ENCODE results near the gene CYTIP. TPM values are rescaled to one million over a fixed set of nuclear protein-coding genes. Genes with fewer than 3 reads are reported as not detected.

Gene CYTIP
- total RNA-seq, 1 experiment from 2014 or later: 0.19 TPM

DNA sequence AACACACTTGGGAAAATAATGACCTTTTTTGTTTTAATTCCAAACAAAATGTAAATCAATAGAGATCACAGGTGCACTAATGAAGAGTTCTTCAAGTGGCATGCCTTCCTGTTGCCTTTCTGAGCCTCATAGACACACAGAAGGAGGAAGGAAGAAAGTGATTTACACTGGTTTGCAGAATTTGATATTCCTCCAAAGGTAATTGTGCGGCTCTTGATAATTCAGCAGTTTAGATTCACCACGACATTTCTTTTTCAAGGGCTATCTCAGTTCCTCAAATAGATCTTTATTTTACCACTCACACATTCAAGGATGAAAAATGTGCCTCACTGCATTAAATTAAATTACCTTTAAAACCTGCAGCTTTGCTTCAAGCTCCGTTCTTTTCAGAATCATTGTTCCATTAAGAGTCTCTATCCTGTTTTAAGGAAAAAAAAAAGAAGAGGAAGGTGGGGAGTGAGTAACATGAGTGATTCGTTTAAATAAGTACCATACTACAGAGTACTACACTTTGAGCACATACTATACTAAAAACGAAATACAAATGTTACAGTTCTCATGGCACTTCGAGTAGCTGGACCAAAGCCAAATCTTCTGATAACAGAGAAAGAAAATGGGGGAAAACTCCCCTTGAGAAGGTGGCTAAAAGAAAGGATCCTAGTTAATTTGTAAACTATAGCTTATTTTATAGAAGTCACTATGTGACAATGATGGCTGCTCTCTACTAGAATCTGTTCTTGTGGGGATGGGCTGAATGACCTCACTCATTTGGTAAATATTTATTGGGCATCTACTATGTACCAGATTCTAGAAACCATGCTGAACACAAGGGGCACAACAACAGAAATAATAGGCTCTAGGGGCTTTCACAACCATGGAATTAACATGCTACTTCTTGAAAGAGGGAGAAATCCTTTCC lies 16.6 kb downstream of the CYTIP start:
- ChIA-PET CTCF (interaction anchor here (0.7 kb wide), 1 partner anchor 12 kb away, joined by 3 read pairs; no protein-coding TSS in a partner anchor), POLR2A (no interaction called here)
- Mint-ChIP-seq H3K4me1 (ENCODE audit: insufficient read depth, unreplicated experiment) (no peaks in the 10 kb centered on the region), H3K27ac (ENCODE audit: low read depth, unreplicated experiment) (no peak overlapping the region), H3K9me3 (ENCODE audit: unreplicated experiment) (no peaks in the 10 kb centered on the region), H3K27me3 (ENCODE audit: insufficient read depth, unreplicated experiment) (no peaks in the 10 kb centered on the region), H3K36me3 (ENCODE audit: insufficient read depth, unreplicated experiment) (no peaks in the 10 kb centered on the region), H3K4me3 (ENCODE audit: unreplicated experiment) (no peak overlapping the region)
- intact Hi-C loops (cut with micrococcal nuclease): no loop called here
- TF ChIP-seq, protein P1, sequence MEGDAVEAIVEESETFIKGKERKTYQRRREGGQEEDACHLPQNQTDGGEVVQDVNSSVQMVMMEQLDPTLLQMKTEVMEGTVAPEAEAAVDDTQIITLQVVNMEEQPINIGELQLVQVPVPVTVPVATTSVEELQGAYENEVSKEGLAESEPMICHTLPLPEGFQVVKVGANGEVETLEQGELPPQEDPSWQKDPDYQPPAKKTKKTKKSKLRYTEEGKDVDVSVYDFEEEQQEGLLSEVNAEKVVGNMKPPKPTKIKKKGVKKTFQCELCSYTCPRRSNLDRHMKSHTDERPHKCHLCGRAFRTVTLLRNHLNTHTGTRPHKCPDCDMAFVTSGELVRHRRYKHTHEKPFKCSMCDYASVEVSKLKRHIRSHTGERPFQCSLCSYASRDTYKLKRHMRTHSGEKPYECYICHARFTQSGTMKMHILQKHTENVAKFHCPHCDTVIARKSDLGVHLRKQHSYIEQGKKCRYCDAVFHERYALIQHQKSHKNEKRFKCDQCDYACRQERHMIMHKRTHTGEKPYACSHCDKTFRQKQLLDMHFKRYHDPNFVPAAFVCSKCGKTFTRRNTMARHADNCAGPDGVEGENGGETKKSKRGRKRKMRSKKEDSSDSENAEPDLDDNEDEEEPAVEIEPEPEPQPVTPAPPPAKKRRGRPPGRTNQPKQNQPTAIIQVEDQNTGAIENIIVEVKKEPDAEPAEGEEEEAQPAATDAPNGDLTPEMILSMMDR (IDR thresholded peaks at IDR 0.05; ENCODE audit: unreplicated experiment): no peak
- no peak for DNase-seq (ENCODE audit: unreplicated experiment)
- no TSS peak for BruUV-seq (replicated peaks)

DNA sequence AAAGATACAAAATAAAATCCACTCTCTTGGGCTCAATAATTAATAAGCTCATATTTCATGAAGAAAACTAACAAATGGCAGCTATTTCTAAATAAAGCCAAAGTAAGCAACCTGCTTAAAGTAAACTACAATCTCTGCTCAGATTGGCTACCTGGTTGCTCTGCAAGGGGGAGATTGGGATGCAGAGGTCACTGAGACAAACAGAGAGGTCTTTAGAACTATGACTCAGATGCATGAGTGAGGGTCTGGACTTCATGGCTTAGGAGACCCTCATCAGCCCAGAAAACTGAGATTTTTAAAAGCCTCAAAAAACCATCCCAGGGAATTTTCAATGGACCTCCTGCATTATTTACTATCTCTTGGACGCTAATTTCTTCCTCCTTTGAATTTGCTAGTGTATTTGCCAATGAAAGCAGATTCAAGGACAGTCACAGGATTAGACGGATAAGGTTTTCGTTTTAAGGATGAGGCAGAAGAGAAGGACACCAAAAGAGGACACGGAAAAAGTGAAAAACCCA lies 17.4 kb downstream of the CYTIP start:
- Mint-ChIP-seq H3K27me3 (ENCODE audit: insufficient read depth, unreplicated experiment) (no peaks in the 10 kb centered on the region), H3K9me3 (ENCODE audit: unreplicated experiment) (no peaks in the 10 kb centered on the region), H3K4me1 (ENCODE audit: insufficient read depth, unreplicated experiment) (no peaks in the 10 kb centered on the region), H3K36me3 (ENCODE audit: insufficient read depth, unreplicated experiment) (no peaks in the 10 kb centered on the region), H3K27ac (ENCODE audit: low read depth, unreplicated experiment) (no peak overlapping the region), H3K4me3 (ENCODE audit: unreplicated experiment) (no peak overlapping the region)
- DNase-seq (ENCODE audit: unreplicated experiment): no peak
- intact Hi-C loops (cut with micrococcal nuclease): no loop called here
- TF ChIP-seq, protein P1 (IDR thresholded peaks at IDR 0.05; ENCODE audit: unreplicated experiment): no peak
- no TSS peak for BruUV-seq (replicated peaks)
- ChIA-PET POLR2A (no interaction called here), CTCF (interaction anchor here (1.0 kb wide), 1 partner anchor 90 kb away, joined by 3 read pairs; no protein-coding TSS in a partner anchor)

DNA sequence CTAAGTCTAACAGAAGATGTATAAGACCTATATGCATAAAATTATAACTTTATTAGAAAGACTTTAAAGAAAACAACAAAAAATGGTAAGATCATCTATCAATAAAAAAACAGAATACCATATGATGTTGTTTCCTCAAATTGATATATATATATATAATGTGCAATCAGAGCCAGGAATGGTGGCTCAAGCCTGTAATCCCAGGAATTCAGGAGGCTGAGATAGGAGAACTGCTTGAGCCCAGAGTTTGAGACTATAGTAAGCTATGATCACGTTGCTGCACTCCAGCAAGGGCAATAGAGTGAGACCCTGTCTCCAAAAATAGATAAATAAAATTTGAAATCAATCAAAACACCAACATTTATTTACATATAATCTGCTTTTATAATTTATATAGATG lies 19.5 kb downstream of the CYTIP start:
- no TSS peak for BruUV-seq (replicated peaks)
- POLR2A ChIA-PET: no interaction called here
- intact Hi-C loops (cut with micrococcal nuclease): no loop called here

DNA sequence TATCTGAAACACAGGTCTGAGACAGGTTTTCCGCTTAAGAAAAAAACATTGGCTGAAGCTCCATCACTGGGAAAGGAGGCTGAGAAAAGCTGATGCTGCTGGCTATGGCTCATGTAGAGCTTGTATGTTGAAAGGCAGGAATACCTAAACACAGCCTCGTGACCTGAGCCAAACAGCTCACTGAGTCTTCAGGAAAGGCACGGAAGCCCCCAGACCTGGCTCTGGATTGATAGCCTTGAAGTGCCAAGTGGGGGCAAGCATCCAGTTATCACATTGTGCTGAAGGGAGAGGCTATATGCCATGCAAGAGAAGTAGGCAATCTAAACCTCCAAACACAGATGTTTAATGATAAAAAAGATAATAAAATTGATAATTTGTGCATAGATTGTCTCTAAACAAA lies 21.9 kb downstream of the CYTIP start:
- TF ChIP-seq, protein P1 (IDR thresholded peaks at IDR 0.05; ENCODE audit: unreplicated experiment): no peak
- BruUV-seq (replicated peaks): no TSS peak
- Mint-ChIP-seq H3K9me3 (ENCODE audit: unreplicated experiment) (no peaks in the 10 kb centered on the region), H3K4me3 (ENCODE audit: unreplicated experiment) (no peak overlapping the region), H3K4me1 (ENCODE audit: insufficient read depth, unreplicated experiment) (no peaks in the 10 kb centered on the region), H3K36me3 (ENCODE audit: insufficient read depth, unreplicated experiment) (no peaks in the 10 kb centered on the region), H3K27ac (ENCODE audit: low read depth, unreplicated experiment) (no peak overlapping the region), H3K27me3 (ENCODE audit: insufficient read depth, unreplicated experiment) (no peaks in the 10 kb centered on the region)
- ChIA-PET POLR2A (no interaction called here), CTCF (interaction anchor here (0.8 to 1.1 kb wide), 2 partner anchors 13 to 35 kb away, joined by 3 read pairs; no protein-coding TSS in a partner anchor)
- DNase-seq (ENCODE audit: unreplicated experiment): no peak
- intact Hi-C loops (cut with micrococcal nuclease): no loop called here

More for the DNA sequence above, 19.5 kb downstream of the CYTIP start:
- no peak for DNase-seq (ENCODE audit: unreplicated experiment)
- no peak overlapping the region for H3K27ac Mint-ChIP-seq (ENCODE audit: low read depth, unreplicated experiment)
- CTCF ChIA-PET: no interaction called here
- TF ChIP-seq, protein P1 (IDR thresholded peaks at IDR 0.05; ENCODE audit: unreplicated experiment): no peak
- H3K27me3 Mint-ChIP-seq (ENCODE audit: insufficient read depth, unreplicated experiment): no peaks in the 10 kb centered on the region
- no peak overlapping the region for H3K4me3 Mint-ChIP-seq (ENCODE audit: unreplicated experiment)
- H3K36me3 Mint-ChIP-seq (ENCODE audit: insufficient read depth, unreplicated experiment): no peaks in the 10 kb centered on the region
- no peaks in the 10 kb centered on the region for H3K4me1 Mint-ChIP-seq (ENCODE audit: insufficient read depth, unreplicated experiment)
- no peaks in the 10 kb centered on the region for H3K9me3 Mint-ChIP-seq (ENCODE audit: unreplicated experiment)
